AML-193 (cell line): ENCODE measurements around the gene TRIM75.
A peak's percentile ranks its signal among the peaks of the same experiment; 100 is the strongest.
"Not testable (repeated sequence)": the region's sequence is repeated elsewhere in the genome, so short reads cannot be mapped to it uniquely, and the experiment has no call there.

Experiments
- DNase-seq, 2 experiments: peaks; one replicate each; lab custom pipeline; 2025; lab: John Stamatoyannopoulos, UW

The TRIM75 gene

DNA sequence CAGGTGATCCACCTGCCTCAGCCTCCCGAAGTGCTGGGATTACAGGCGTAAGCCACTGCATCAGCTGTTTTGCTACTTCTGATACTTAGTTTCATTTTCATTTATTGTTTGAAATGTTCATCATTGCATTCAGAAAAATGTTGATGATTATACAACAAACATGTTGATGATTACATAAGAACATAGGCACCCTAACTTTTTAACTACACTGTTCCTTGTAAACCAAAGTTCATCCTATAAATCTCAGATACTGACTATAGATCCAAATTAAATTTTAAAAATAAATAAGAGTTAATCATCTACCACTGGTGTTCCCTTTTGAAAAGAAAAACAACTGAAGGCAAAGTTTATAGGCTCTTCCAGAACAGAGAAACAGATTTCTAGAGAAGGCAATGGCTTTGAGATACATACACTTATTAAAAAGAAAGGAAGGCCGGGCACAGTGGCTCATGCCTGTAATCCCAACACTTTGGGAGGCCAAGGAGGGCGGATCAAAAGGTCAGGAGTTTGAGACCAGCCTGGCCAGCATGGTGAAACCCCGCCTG is 23.4 kb downstream of the TRIM75 start:
- no peak for DNase-seq

- DNase-seq, result no peak
Observed at GRCh38 chr4:165079476-165079875, 25.8 kb downstream of the TRIM75 start.

- DNase-seq, result not testable (repeated sequence)
Observed at GRCh38 chr4:165084787-165085186, 31.1 kb downstream of the TRIM75 start.

DNA sequence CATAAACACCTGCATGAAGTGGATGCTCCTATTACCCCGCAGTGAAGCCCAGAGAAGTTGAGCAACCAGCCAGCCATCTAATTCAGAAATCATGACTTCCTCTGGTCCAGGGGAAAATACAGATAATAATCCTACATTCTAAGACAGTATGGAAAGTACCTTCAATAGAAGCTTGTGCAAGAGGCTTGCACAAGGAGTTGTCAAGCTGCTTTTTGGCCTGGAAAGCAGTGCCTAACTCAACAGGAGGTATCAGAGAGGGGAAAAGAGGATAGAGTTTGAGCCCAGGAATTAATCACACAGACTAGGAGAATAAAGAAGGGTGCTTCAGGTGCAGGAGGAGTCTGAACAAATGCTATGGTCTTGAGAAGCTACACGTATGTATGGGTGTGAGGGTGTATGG is 32.3 kb downstream of the TRIM75 start:
- DNase-seq, result peak in 1 of 2 experiments; percentile 13

DNA sequence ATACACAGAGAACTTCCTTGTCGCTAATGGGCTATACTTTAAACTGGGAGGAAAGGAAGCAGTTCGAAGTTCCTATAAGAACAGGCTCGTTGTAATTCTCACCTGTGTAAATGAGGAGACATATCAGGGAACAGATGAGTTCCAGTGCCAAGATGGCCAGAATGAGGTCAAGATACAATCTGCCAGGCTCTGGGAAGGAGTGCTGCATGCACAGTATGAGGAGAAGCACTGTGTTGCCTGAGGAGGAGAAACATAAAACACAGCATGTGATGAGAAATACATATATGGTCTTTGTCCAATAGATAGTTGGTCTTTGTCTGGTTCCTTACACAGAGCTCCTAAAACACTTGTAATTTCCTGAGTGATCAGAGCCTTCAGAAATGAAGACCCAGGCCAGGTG is 34.7 kb downstream of the TRIM75 start:
- DNase-seq, result no peak

DNA sequence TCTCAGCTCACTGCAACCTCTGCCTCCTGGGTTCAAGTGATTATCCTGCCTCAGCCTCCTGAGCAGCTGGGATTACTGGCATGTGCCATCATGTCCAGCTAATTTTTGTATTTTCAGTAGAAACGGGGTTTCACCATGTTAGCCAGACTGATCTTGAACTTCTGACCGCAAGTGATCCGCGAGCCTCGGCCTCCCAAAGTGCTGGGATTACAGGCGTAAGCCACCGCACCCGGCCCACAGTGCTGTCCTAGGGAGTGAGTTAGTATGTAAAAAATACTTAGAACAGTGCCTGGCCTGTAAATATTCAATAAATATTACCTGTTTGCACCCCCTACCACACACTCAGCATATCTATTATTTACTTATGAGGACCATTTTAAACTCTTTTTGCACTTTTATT is 38.5 kb downstream of the TRIM75 start:
- DNase-seq, result not testable (repeated sequence)

DNA sequence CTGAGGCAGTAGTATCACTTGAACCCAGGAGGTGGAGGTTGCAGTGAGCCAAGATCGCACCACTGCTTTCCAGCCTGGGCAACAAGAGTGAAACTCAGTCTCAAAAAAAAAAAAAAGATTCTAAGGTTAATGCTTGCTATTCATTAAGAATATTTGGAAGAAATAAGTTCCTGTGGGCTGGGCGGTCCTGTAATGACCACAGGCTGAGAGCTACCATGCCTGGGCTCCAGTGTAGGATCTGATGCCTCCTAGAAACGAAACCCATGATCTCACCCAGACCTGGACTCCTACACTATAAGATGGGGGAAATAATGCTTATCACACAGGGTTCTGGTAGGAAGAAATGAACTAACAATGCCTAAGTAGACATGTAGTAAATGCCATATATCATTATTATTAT is 41.2 kb downstream of the TRIM75 start:
- DNase-seq, result no peak

DNA sequence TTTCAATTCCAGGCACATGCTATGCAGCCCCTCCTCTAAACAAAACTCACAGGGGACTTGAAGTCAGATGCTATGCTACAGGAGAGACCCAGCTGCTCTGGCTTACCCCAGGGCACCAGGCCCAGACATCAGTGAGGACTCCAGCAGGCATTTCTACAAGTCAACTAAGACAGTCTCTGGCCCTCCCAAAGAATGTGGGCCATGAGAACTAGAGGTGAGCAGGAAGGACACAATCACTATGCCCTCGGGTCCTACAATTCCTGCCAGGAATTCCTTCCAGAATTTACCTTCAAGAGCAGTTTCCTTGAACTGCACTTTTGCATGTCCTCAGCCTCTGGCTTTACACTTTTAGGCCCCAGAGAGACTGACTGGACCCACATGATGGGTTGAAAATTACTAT is 41.6 kb downstream of the TRIM75 start:
- no peak for DNase-seq

- peak; percentile 37 to 44 for DNase-seq
Observed at GRCh38 chr4:165096776-165097175, 43.1 kb downstream of the TRIM75 start.

DNA sequence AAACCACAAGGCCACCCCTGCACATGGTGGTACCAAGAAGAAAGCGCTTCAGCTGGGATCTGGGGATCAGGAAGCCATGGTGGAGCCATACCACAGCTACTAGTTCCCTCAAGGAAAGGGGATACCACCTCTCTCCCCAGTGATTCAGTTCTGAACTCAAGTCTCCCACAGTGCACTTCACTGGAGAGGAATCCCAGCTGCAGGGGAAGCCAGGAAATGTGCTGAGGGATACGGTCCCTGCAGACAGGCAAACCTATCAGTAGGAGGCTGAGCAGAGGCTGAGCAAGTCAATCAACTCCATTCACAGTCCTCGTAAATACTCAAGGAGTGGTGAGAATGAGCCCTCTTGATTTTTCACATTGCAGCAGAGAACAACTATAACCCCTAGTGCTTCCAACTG is 48.0 kb downstream of the TRIM75 start:
- DNase-seq, result no peak

GRCh38 chr4:165106518-165106917 is 52.9 kb downstream of the TRIM75 start:
- no peak for DNase-seq
